Loucy (cell line): ENCODE data around the gene TMIGD1.

Source experiments
- H2AFZ ChIP-seq: fragments of 200-600 bp; sonication (generic); 2 replicates; pipeline ENCODE4 v1.6.0; 2016; ENCODE audit warnings: antibody characterized with exemption, mild to moderate bottlenecking, low read length, moderate library complexity
- H3F3A ChIP-seq: fragments of 200-600 bp; 2 replicates; pipeline ENCODE4 v1.6.0; 2016; ENCODE audit warnings: antibody characterized with exemption, low read depth, mild to moderate bottlenecking
- H3K27me3 ChIP-seq: fragments of 200-600 bp; sonication (generic); 2 replicates; pipeline ENCODE4 v1.6.1; 2014; ENCODE audit warnings: low read length, mild to moderate bottlenecking; ENCODE audit not compliant: insufficient read depth, poor library complexity, severe bottlenecking
- H3K36me3 ChIP-seq: fragments of 200-600 bp; sonication (generic); 2 replicates; pipeline ENCODE4 v1.6.1; 2016; ENCODE audit warnings: low read length; ENCODE audit not compliant: insufficient read depth
- H3K4me1 ChIP-seq: fragments of 200-600 bp; sonication (generic); 2 replicates; pipeline ENCODE4 v1.5.1; 2014; ENCODE audit warnings: low read length, mild to moderate bottlenecking; ENCODE audit not compliant: insufficient read depth, poor library complexity, severe bottlenecking
- H3K4me2 ChIP-seq: fragments of 200-600 bp; sonication (generic); 2 replicates; pipeline ENCODE4 v1.6.0; 2014; ENCODE audit warnings: antibody characterized with exemption, low read length, low read depth, mild to moderate bottlenecking; ENCODE audit not compliant: poor library complexity, severe bottlenecking
- H3K4me3 ChIP-seq: fragments of 200-600 bp; sonication (generic); 2 replicates; pipeline ENCODE4 v1.5.1; 2014; ENCODE audit warnings: low read length, mild to moderate bottlenecking, mixed read lengths; ENCODE audit not compliant: poor library complexity, severe bottlenecking
- H3K79me2 ChIP-seq: fragments of 200-600 bp; sonication (generic); 2 replicates; pipeline ENCODE4 v1.6.1; 2014; ENCODE audit warnings: low read length; ENCODE audit not compliant: insufficient read depth
- H3K9ac ChIP-seq: fragments of 200-600 bp; sonication (generic); 2 replicates; pipeline ENCODE4 v1.6.0; 2014; ENCODE audit warnings: mild to moderate bottlenecking, low read depth, low read length, moderate library complexity; ENCODE audit not compliant: poor library complexity, severe bottlenecking
- H3K9me2 ChIP-seq: fragments of 200-600 bp; sonication (generic); replicated peaks from 2 replicates; pipeline ENCODE4 v1.6.1; 2016; ENCODE audit warnings: low read depth, low read length, mixed read lengths
- H3K9me3 ChIP-seq: fragments of 200-600 bp; sonication (generic); 2 replicates; pipeline ENCODE4 v1.6.1; 2014; ENCODE audit warnings: mild to moderate bottlenecking, antibody characterized with exemption, low read length, low read depth; ENCODE audit not compliant: insufficient read depth
- H4K20me1 ChIP-seq: fragments of 200-600 bp; sonication (generic); 2 replicates; pipeline ENCODE4 v1.6.0; 2014; ENCODE audit warnings: antibody characterized with exemption, low read length, mild to moderate bottlenecking; ENCODE audit not compliant: insufficient read depth, poor library complexity, severe bottlenecking
- CTCF ChIP-seq: fragments of 200-600 bp; sonication (generic); conservative IDR thresholded peaks from 2 replicates; pipeline ENCODE4 v1.5.1; 2014; ENCODE audit warnings: mild to moderate bottlenecking, antibody characterized with exemption, low read length
- EZH2phosphoT487 ChIP-seq: fragments of 200-600 bp; IDR thresholded peaks from 2 replicates; pipeline ENCODE4 v1.6.1; 2018; ENCODE audit warnings: antibody characterized with exemption, mild to moderate bottlenecking, moderate library complexity, borderline replicate concordance

TMIGD1 gene

GRCh38 chr17:30279156-30279555, 54.7 kb downstream of the TMIGD1 start:
- H3K9ac ChIP-seq: no peak overlapping the region
- no peak overlapping the region for H3K4me3 ChIP-seq
- no peaks in the 10 kb centered on the region for H4K20me1 ChIP-seq
- H3K4me2 ChIP-seq: no peak overlapping the region
- H2AFZ ChIP-seq: no peak overlapping the region
- no peaks in the 10 kb centered on the region for H3K27me3 ChIP-seq
- no peaks in the 10 kb centered on the region for H3K79me2 ChIP-seq
- TF ChIP-seq EZH2phosphoT487: no peak
- TF ChIP-seq CTCF: no peak
- H3F3A ChIP-seq: no peaks in the 10 kb centered on the region
- H3K4me1 ChIP-seq: no peaks in the 10 kb centered on the region
- H3K36me3 ChIP-seq: peaks cover 51% of the 10 kb centered on the region; the same call in 1 of the 2 replicates
- H3K9me3 ChIP-seq: no peaks in the 10 kb centered on the region
- H3K9me2 ChIP-seq: no peaks in the 10 kb centered on the region

GRCh38 chr17:30278032-30278431, 55.8 kb downstream of the TMIGD1 start:
- H3K4me1 ChIP-seq: no peaks in the 10 kb centered on the region
- H3K9me3 ChIP-seq: no peaks in the 10 kb centered on the region
- H3K4me2 ChIP-seq: no peak overlapping the region
- no peaks in the 10 kb centered on the region for H3F3A ChIP-seq
- H2AFZ ChIP-seq: no peak overlapping the region
- H4K20me1 ChIP-seq: no peaks in the 10 kb centered on the region
- TF ChIP-seq CTCF (peak; percentile 71), EZH2phosphoT487 (no peak)
- no peak overlapping the region for H3K4me3 ChIP-seq
- H3K36me3 ChIP-seq: peaks cover 55% of the 10 kb centered on the region; the same call in 1 of the 2 replicates
- H3K9ac ChIP-seq: no peak overlapping the region
- H3K79me2 ChIP-seq: no peaks in the 10 kb centered on the region
- H3K27me3 ChIP-seq: no peaks in the 10 kb centered on the region
- no peaks in the 10 kb centered on the region for H3K9me2 ChIP-seq

GRCh38 chr17:30275911-30276310, 57.9 kb downstream of the TMIGD1 start:
- Histone ChIP-seq H3K9ac (no peak overlapping the region), H4K20me1 (no peaks in the 10 kb centered on the region), H2AFZ (no peak overlapping the region), H3K4me3 (no peak overlapping the region), H3K4me1 (no peaks in the 10 kb centered on the region), H3K27me3 (no peaks in the 10 kb centered on the region), H3F3A (no peaks in the 10 kb centered on the region), H3K9me2 (no peaks in the 10 kb centered on the region), H3K9me3 (no peaks in the 10 kb centered on the region), H3K36me3 (peaks cover 63% of the 10 kb centered on the region; the same call in 1 of the 2 replicates), H3K4me2 (no peak overlapping the region), H3K79me2 (no peaks in the 10 kb centered on the region)
- no peak for TF ChIP-seq EZH2phosphoT487
- no peak for TF ChIP-seq CTCF
